Endothelial cell of umbilical vein (primary cell): Measurements from ENCODE around the gene CNOT4. TPM values are rescaled to one million over a fixed set of nuclear protein-coding genes. Genes with fewer than 3 reads are reported as not detected.

Experiments
- BruUV-seq: library from RNA; stranded (reverse); fragments of 400-500 nt; replicated peaks from 2 replicates; lab custom pipeline; 2021; lab: Mats Ljungman, UMichigan
- CTCF ChIA-PET: fragments of 300-600, 350-600 bp; sonication (Branson Sonifier 250); formaldehyde crosslinking; loops from one replicate; lab custom pipeline; 2021; ENCODE audit warnings: antibody characterized with exemption, inconsistent platforms; lab: Charles Lee
- POLR2A ChIA-PET: fragments of 300-600, 350-600 bp; sonication (Branson Sonifier 250); formaldehyde crosslinking; loops from one replicate; lab custom pipeline; 2021; ENCODE audit warnings: antibody characterized with exemption, inconsistent platforms; lab: Charles Lee
- DNase-seq: peaks from one replicate; pipeline ENCODE4 v3.0.0-alpha.2; 2011; ENCODE audit warnings: low read depth, low spot score
- FAIRE-seq: peaks from 2 replicates; lab custom pipeline; 2011; peaks lifted over from hg19 to GRCh38; lab: Jason Lieb, UNC
- H2AFZ ChIP-seq: 2 replicates; pipeline ENCODE4 v1.6.0; 2012; ENCODE audit warnings: low read depth, low read length, control low read depth, inconsistent platforms
- H3K27ac ChIP-seq: 2 replicates; pipeline ENCODE4 v1.5.1; 2011; ENCODE audit warnings: low read depth, mild to moderate bottlenecking, control low read depth, low read length, moderate library complexity; ENCODE audit not compliant: insufficient read depth
- H3K27me3 ChIP-seq, 2 experiments: 2 replicates each; pipeline versions ENCODE4 v1.6.0 to v1.6.1; 2011; ENCODE audit warnings: low read length in 2 of 2, mixed read lengths in 1 of 2; ENCODE audit not compliant: control insufficient read depth in 2 of 2, insufficient read depth in 2 of 2
- H3K36me3 ChIP-seq, 2 experiments: 2 replicates in 1 of 2; 3 replicates in 1 of 2; pipeline ENCODE4 v1.5.1; 2011; ENCODE audit warnings: low read length in 2 of 2, mild to moderate bottlenecking in 1 of 2, moderate library complexity in 1 of 2; ENCODE audit not compliant: control insufficient read depth in 2 of 2, insufficient read depth in 2 of 2; ENCODE audit errors: extremely low read depth in 1 of 2
- H3K4me1 ChIP-seq: 3 replicates; pipeline ENCODE4 v1.5.1; 2011; ENCODE audit warnings: mild to moderate bottlenecking, low read length; ENCODE audit not compliant: control insufficient read depth, insufficient read depth; ENCODE audit errors: extremely low read depth
- H3K4me2 ChIP-seq: 2 replicates; pipeline ENCODE4 v1.6.1; 2011; ENCODE audit warnings: low read length, control low read depth, mixed read lengths; ENCODE audit not compliant: insufficient read depth
- H3K4me3 ChIP-seq, 3 experiments: fragments of 200-600 bp in 1 of 3; sonication (generic), shearing (Covaris generic) in 1 of 3; replicated peaks in 1 of 3; 2 replicates each; pipeline ENCODE4 v1.5.1; 2011 to 2016; ENCODE audit warnings: control low read depth in 3 of 3, low read length in 3 of 3, mild to moderate bottlenecking in 2 of 3, inconsistent platforms in 1 of 3, low read depth in 1 of 3, moderate library complexity in 1 of 3; ENCODE audit not compliant: insufficient read depth in 1 of 3
- H3K79me2 ChIP-seq: 2 replicates; pipeline ENCODE4 v1.6.0; 2012; ENCODE audit warnings: low read length, inconsistent platforms; ENCODE audit not compliant: control insufficient read depth, insufficient read depth
- H3K9ac ChIP-seq: replicated peaks from 2 replicates; pipeline ENCODE3; 2011; ENCODE audit warnings: low read length, control low read depth; ENCODE audit not compliant: insufficient read depth; ENCODE audit errors: extremely low read depth
- H3K9me1 ChIP-seq: replicated peaks from 3 replicates; pipeline ENCODE4 v1.6.0; 2011; ENCODE audit warnings: mild to moderate bottlenecking, low read length; ENCODE audit not compliant: control insufficient read depth, insufficient read depth; ENCODE audit errors: extremely low read depth
- H3K9me3 ChIP-seq: replicated peaks from 2 replicates; pipeline ENCODE4 v1.5.1; 2012; ENCODE audit warnings: low read length, inconsistent platforms; ENCODE audit not compliant: control insufficient read depth, insufficient read depth
- H4K20me1 ChIP-seq: replicated peaks from 2 replicates; pipeline ENCODE3; 2011; ENCODE audit warnings: mild to moderate bottlenecking, low read length; ENCODE audit not compliant: control insufficient read depth, insufficient read depth; ENCODE audit errors: extremely low read depth
- MAX ChIP-seq: IDR thresholded peaks from 2 replicates; pipeline ENCODE4 v1.6.1; 2011; ENCODE audit not compliant: insufficient read depth, insufficient read length
- MYC ChIP-seq: IDR thresholded peaks from one replicate; pipeline ENCODE4 v1.6.1; 2011; ENCODE audit warnings: mild to moderate bottlenecking, low read depth, low read length
- POLR2A ChIP-seq: IDR thresholded peaks from 2 replicates; pipeline ENCODE4 v1.6.1; 2012; ENCODE audit warnings: low read depth, mild to moderate bottlenecking, control low read depth, low read length
- POLR2AphosphoS5 ChIP-seq: IDR thresholded peaks from 2 replicates; pipeline ENCODE4 v1.6.1; 2012; ENCODE audit warnings: low read depth, mild to moderate bottlenecking, control low read depth, low read length, moderate library complexity; ENCODE audit not compliant: insufficient read depth
- dilution Hi-C: fragments of 300-500 bp; cut with MboI; formaldehyde crosslinking; loops from one replicate; pipeline ENCODE4 v1.15.0; 2019; ENCODE audit warnings: low sequenced_read_pairs; ENCODE audit not compliant: extremely low pct_ligation_motif_present
- intact Hi-C: fragments of 100-400 bp; cut with micrococcal nuclease; formaldehyde crosslinking; loops from one replicate; pipeline ENCODE4 v1.10.0; 2022
- polyA plus RNA-seq, 4 experiments: library from polyadenylated mRNA; depleted of rRNA in 3 of 4; stranded (reverse) in 3 of 4; unstranded in 1 of 4; fragments of >200 nt; gene quantifications; 2 replicates each; pipeline versions ENCODE4 v1.2.1 to v1.2.3, GENCODE V29; 2011 to 2012; ENCODE audit warnings: missing spikeins in 1 of 4
- total RNA-seq: library from RNA; stranded (reverse); gene quantifications from 2 replicates; pipeline ENCODE4 v1.2.3, GENCODE V29; 2021
- TF ChIP-seq, protein P1 (sequence below), 2 donors: IDR thresholded peaks; 1 replicate in 1 of 2; 2 replicates in 1 of 2; pipeline ENCODE4 v1.5.1; 2011; ENCODE audit warnings: low read length in 2 of 2, mild to moderate bottlenecking in 2 of 2, moderate library complexity in 2 of 2, control low read depth in 1 of 2, inconsistent platforms in 1 of 2, low read depth in 1 of 2; ENCODE audit not compliant: insufficient read depth in 1 of 2; ENCODE audit errors: extremely low read depth in 1 of 2

The CNOT4 gene
- total and polyA plus RNA-seq, 2 donors (not counting 3 experiments of a cell fraction or from before 2014, with no cell fraction given): 10.3 to 21.7 TPM

DNA sequence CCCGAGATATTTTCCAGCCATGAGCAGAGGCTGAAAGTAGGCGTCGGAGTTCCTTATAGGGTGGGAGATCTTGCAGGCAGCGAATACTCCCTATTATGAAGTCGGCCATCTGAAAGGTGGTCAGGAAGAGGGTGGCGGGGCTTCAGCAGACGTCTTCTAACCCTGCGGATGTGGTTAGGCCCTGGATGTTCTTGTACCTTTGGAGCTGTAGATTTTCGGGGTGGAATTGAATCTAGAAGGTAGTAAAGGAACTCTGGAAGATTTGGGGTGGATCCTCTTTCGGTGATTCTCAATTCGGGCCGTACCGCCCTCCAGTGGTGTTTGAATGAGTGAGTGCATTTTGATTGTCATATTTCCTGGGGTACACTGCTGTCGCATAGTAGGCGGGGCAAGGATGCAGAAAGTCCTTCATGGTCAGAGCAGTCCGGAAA, 48.5 kb upstream of the CNOT4 start:
- ChIA-PET POLR2A (no interaction called here), CTCF (interaction anchor here (1.0 to 2.1 kb wide), 3 partner anchors 58 to 277 kb away, joined by 3 to 5 read pairs (median 3); no protein-coding TSS in a partner anchor)
- peaks cover 51% of the 10 kb centered on the region for H3K79me2 ChIP-seq
- peak; percentile 70 for FAIRE-seq
- peaks cover 10% of the 10 kb centered on the region for H3K4me1 ChIP-seq
- intact Hi-C loops (loop anchor here (1.0 kb wide), 2 partner anchors 144 to 277 kb away; no protein-coding TSS in a partner anchor), dilution Hi-C loops (no loop called here)
- no peak for TF ChIP-seq MYC
- TF ChIP-seq, protein P1, sequence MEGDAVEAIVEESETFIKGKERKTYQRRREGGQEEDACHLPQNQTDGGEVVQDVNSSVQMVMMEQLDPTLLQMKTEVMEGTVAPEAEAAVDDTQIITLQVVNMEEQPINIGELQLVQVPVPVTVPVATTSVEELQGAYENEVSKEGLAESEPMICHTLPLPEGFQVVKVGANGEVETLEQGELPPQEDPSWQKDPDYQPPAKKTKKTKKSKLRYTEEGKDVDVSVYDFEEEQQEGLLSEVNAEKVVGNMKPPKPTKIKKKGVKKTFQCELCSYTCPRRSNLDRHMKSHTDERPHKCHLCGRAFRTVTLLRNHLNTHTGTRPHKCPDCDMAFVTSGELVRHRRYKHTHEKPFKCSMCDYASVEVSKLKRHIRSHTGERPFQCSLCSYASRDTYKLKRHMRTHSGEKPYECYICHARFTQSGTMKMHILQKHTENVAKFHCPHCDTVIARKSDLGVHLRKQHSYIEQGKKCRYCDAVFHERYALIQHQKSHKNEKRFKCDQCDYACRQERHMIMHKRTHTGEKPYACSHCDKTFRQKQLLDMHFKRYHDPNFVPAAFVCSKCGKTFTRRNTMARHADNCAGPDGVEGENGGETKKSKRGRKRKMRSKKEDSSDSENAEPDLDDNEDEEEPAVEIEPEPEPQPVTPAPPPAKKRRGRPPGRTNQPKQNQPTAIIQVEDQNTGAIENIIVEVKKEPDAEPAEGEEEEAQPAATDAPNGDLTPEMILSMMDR (IDR thresholded peaks at IDR 0.05; ENCODE audit: extremely low read depth in 1 of 2, insufficient read depth in 1 of 2, low read depth in 1 of 2, low read length in 2 of 2): peak; percentile 32 to 50
- H3K9me1 ChIP-seq: no peaks in the 10 kb centered on the region
- peak overlapping the region; percentile 96 for H3K4me2 ChIP-seq
- no peaks in the 10 kb centered on the region for H3K9me3 ChIP-seq
- H3K9ac ChIP-seq: peak overlapping the region; percentile 86
- peak overlapping the region; percentile 60 to 73 (median 71) for H3K4me3 ChIP-seq
- DNase-seq: peak; percentile 77
- peak overlapping the region; percentile 58 for H2AFZ ChIP-seq
- BruUV-seq: no TSS peak
- H3K36me3 ChIP-seq: no peaks in the 10 kb centered on the region
- H3K27ac ChIP-seq: peak overlapping the region; percentile 88
- no peaks in the 10 kb centered on the region for H3K27me3 ChIP-seq
- H4K20me1 ChIP-seq: no peaks in the 10 kb centered on the region

DNA sequence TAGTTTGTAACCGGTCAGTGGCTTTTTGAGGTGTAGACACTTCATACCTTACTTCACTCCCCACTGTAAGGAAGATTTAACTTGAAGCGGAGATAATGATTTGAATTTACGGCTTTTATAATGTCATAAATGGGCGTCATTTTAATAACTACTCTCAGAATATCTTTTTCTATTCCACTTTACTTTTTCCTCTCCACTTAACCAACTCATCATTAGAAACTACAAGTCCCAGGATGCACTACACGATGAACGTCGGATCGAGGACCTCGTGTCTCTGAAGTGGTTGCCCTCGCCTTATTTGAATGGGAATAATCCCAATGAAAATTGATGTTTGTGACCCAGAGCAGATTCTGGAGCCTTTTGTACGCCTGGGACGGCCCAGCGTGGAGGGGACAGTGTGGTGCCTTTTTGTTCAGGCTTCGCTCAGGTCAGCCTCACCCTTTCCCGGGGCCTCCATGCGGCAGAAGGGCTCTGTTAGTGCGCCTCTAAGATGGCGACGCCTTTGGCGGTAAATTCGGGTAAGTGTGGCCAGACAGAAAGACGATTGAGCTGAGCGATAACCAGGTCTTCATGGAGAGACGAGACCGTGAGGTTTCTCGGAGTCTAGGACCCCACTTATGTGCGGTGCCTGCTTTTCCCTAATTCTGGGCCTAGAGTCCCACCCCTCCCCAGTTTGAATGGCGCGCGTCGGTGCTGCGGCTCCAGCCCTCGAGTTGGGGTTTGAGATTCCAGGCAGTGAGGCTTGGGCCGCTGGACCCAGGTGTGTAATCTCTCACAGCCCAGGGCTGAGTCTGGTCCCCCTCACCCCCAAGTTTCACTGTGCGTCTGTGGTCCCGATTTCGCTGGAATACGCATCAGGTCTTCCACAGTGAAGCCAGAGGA, 47.8 kb upstream of the CNOT4 start, which contains the start of gene NUP205:
NUP205 (plus strand) TSS at position 463 of the 882 bp plus-strand sequence; CDS start at position 491, 28 bp downstream.
- Histone ChIP-seq H3K9me1 (no peaks in the 10 kb centered on the region), H4K20me1 (no peaks in the 10 kb centered on the region), H3K79me2 (peaks cover 45% of the 10 kb centered on the region), H3K27ac (peak within 1 kb of the TSS; percentile 88), H3K9ac (peak within 1 kb of the TSS; percentile 86), H3K4me3 (peak within 1 kb of the TSS; percentile 60 to 73 (median 71)), H3K4me2 (peak within 1 kb of the TSS; percentile 96), H3K9me3 (no peaks in the 10 kb centered on the region), H3K4me1 (peaks cover 10% of the 10 kb centered on the region), H3K36me3 (no peaks in the 10 kb centered on the region), H2AFZ (peak within 1 kb of the TSS; percentile 58), H3K27me3 (no peaks in the 10 kb centered on the region)
- TF ChIP-seq, protein P1 (IDR thresholded peaks at IDR 0.05; ENCODE audit: extremely low read depth in 1 of 2, insufficient read depth in 1 of 2, low read depth in 1 of 2, low read length in 2 of 2): no peak
- TF ChIP-seq MAX (peak; percentile 56), MYC (peak; percentile 48), POLR2AphosphoS5 (peak; percentile 67), POLR2A (peak; percentile 81)
- dilution Hi-C loops (no loop called here), intact Hi-C loops (loop anchor here (1.0 kb wide), 4 partner anchors 47 to 346 kb away; partner anchors contain the start of genes CNOT4 and WDR91)
- BruUV-seq: TSS peak; percentile 99
- POLR2A ChIA-PET: no interaction called here
- DNase-seq (peak; percentile 96), FAIRE-seq (peak; percentile 81)
- CTCF ChIA-PET: interaction anchor here (0.7 to 2.1 kb wide), 4 partner anchors 12 to 277 kb away, joined by 3 to 5 read pairs (median 4); no protein-coding TSS in a partner anchor
